Keratinocyte (primary cell): Measurements from ENCODE around the gene GPR37L1. TPM values are rescaled to one million over a fixed set of nuclear protein-coding genes. Genes with fewer than 3 reads are reported as not detected.

Experiments used
- DNase-seq: peaks from one replicate; pipeline ENCODE4 v3.0.0-alpha.2; 2011; ENCODE audit warnings: low read depth, missing footprints, low spot score
- FAIRE-seq: peaks from 2 replicates; lab custom pipeline; 2011; peaks lifted over from hg19 to GRCh38; lab: Jason Lieb, UNC
- H2AFZ ChIP-seq: 2 replicates; pipeline ENCODE4 v1.6.0; 2012; ENCODE audit warnings: low read length, control low read depth, inconsistent platforms; ENCODE audit not compliant: control insufficient read depth
- H3K27ac ChIP-seq: 2 replicates; pipeline ENCODE4 v1.5.1; 2011; ENCODE audit warnings: low read length; ENCODE audit not compliant: control insufficient read depth, insufficient read depth
- H3K27me3 ChIP-seq: 3 replicates; pipeline ENCODE4 v1.6.0; 2011; ENCODE audit warnings: low read length; ENCODE audit not compliant: control insufficient read depth, insufficient read depth; ENCODE audit errors: extremely low read depth
- H3K36me3 ChIP-seq, 2 experiments: 2 replicates in 1 of 2; 3 replicates in 1 of 2; pipeline ENCODE4 v1.5.1; 2011; ENCODE audit warnings: low read length in 2 of 2, mild to moderate bottlenecking in 1 of 2; ENCODE audit not compliant: control insufficient read depth in 2 of 2, insufficient read depth in 2 of 2; ENCODE audit errors: extremely low read depth in 1 of 2
- H3K4me1 ChIP-seq: 3 replicates; pipeline ENCODE4 v1.5.1; 2011; ENCODE audit warnings: low read length; ENCODE audit not compliant: control insufficient read depth, insufficient read depth; ENCODE audit errors: extremely low read depth
- H3K4me2 ChIP-seq: 3 replicates; pipeline ENCODE4 v1.6.0; 2011; ENCODE audit warnings: low read depth, low read length; ENCODE audit not compliant: control insufficient read depth, insufficient read depth; ENCODE audit errors: extremely low read depth
- H3K4me3 ChIP-seq, 3 experiments: fragments of 200-600 bp in 1 of 3; sonication (generic) in 1 of 3; 2 replicates in 2 of 3; 3 replicates in 1 of 3; pipeline ENCODE4 v1.5.1; 2011 to 2016; ENCODE audit warnings: low read length in 3 of 3, mild to moderate bottlenecking in 3 of 3, control low read depth in 2 of 3, inconsistent platforms in 1 of 3, low read depth in 1 of 3, mixed read lengths in 1 of 3, mixed run types in 1 of 3, moderate library complexity in 1 of 3; ENCODE audit not compliant: control insufficient read depth in 2 of 3, insufficient read depth in 2 of 3; ENCODE audit errors: extremely low read depth in 1 of 3
- H3K79me2 ChIP-seq: 2 replicates; pipeline ENCODE4 v1.6.0; 2012; ENCODE audit warnings: low read length; ENCODE audit not compliant: control insufficient read depth, insufficient read depth
- H3K9ac ChIP-seq: 3 replicates; pipeline ENCODE4 v1.6.0; 2011; ENCODE audit warnings: low read length; ENCODE audit not compliant: control insufficient read depth, insufficient read depth; ENCODE audit errors: extremely low read depth
- H3K9me1 ChIP-seq: 3 replicates; pipeline ENCODE4 v1.6.0; 2011; ENCODE audit warnings: low read length; ENCODE audit not compliant: control insufficient read depth, insufficient read depth; ENCODE audit errors: extremely low read depth
- H3K9me3 ChIP-seq: 2 replicates; pipeline ENCODE4 v1.5.1; 2012; ENCODE audit warnings: low read depth, low read length; ENCODE audit not compliant: control insufficient read depth
- H4K20me1 ChIP-seq: 3 replicates; pipeline ENCODE4 v1.6.0; 2011; ENCODE audit warnings: low read length; ENCODE audit not compliant: control insufficient read depth, insufficient read depth; ENCODE audit errors: extremely low read depth
- EZH2 ChIP-seq: IDR thresholded peaks from one replicate; pipeline ENCODE4 v1.6.1; 2012; ENCODE audit warnings: inconsistent platforms, mild to moderate bottlenecking, low read length, moderate library complexity
- dilution Hi-C: fragments of 300-500 bp; cut with MboI; formaldehyde crosslinking; loops from one replicate; pipeline ENCODE4 v1.7.0; 2020; ENCODE audit warnings: low sequenced_read_pairs; ENCODE audit not compliant: extremely low pct_ligation_motif_present
- polyA plus RNA-seq, 5 experiments: library from polyadenylated mRNA; depleted of rRNA in 3 of 5; stranded (reverse) in 3 of 5; stranded (forward) in 1 of 5; unstranded in 1 of 5; fragments of >200 nt; gene quantifications; 1 replicate in 1 of 5; 2 replicates in 3 of 5; 3 replicates in 1 of 5; pipeline versions ENCODE4 v1.2.1 to v1.2.3, GENCODE V29; 2011 to 2012; ENCODE audit warnings: missing spikeins in 2 of 5, low read depth in 1 of 5, low replicate concordance in 1 of 5
- TF ChIP-seq, protein P1 (sequence below), 3 experiments: IDR thresholded peaks in 1 of 3; conservative IDR thresholded peaks in 1 of 3; optimal IDR thresholded peaks in 1 of 3; 2 replicates in 2 of 3; 3 replicates in 1 of 3; pipeline versions ENCODE3 to v1.5.1; 2011; ENCODE audit warnings: low read length in 3 of 3, mild to moderate bottlenecking in 3 of 3, moderate library complexity in 2 of 3, control low read depth in 1 of 3, inconsistent platforms in 1 of 3; ENCODE audit not compliant: insufficient read depth in 2 of 3; ENCODE audit errors: extremely low read depth in 1 of 3

Gene GPR37L1
- polyA plus RNA-seq, 1 donor (not counting 4 experiments of a cell fraction or from before 2014, with no cell fraction given) = not detected

DNA sequence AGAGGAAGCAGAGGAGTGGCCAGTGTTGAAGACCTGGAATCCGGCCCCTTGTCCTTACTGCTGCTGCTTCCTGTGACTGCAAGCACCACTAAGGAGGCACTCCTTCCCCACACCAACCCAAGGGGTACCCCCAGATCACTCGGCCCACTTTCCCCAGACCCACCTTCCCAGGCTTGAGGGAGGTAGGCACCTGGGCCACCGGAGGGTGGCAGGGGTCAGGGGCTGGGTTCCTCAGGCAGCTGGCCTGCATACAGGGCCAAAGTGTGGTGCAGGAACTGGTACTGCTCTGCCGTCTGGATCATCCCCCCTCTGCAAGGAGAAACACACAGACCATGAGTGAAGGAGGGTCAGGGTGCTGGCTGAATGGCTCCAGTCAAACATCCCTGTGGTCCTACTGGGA, 25.7 kb downstream of the GPR37L1 start:
- Histone ChIP-seq H3K79me2 (peaks cover 10% of the 10 kb centered on the region), H3K9ac (no peak overlapping the region), H3K4me3 (no peak overlapping the region), H3K9me3 (no peaks in the 10 kb centered on the region), H2AFZ (no peak overlapping the region), H3K9me1 (no peaks in the 10 kb centered on the region), H3K27me3 (no peaks in the 10 kb centered on the region), H4K20me1 (no peaks in the 10 kb centered on the region), H3K4me1 (peaks cover 9% of the 10 kb centered on the region), H3K36me3 (no peaks in the 10 kb centered on the region), H3K4me2 (no peak overlapping the region), H3K27ac (no peak overlapping the region)
- FAIRE-seq = no peak
- dilution Hi-C loops = no loop called here
- TF ChIP-seq, protein P1, sequence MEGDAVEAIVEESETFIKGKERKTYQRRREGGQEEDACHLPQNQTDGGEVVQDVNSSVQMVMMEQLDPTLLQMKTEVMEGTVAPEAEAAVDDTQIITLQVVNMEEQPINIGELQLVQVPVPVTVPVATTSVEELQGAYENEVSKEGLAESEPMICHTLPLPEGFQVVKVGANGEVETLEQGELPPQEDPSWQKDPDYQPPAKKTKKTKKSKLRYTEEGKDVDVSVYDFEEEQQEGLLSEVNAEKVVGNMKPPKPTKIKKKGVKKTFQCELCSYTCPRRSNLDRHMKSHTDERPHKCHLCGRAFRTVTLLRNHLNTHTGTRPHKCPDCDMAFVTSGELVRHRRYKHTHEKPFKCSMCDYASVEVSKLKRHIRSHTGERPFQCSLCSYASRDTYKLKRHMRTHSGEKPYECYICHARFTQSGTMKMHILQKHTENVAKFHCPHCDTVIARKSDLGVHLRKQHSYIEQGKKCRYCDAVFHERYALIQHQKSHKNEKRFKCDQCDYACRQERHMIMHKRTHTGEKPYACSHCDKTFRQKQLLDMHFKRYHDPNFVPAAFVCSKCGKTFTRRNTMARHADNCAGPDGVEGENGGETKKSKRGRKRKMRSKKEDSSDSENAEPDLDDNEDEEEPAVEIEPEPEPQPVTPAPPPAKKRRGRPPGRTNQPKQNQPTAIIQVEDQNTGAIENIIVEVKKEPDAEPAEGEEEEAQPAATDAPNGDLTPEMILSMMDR (optimal IDR thresholded peaks at IDR 0.05 in 1 of 3, IDR thresholded peaks at IDR 0.05 in 1 of 3, conservative IDR thresholded peaks at IDR 0.05 in 1 of 3; ENCODE audit: extremely low read depth in 1 of 3, insufficient read depth in 2 of 3, low read length in 3 of 3) = no peak
- no peak for TF ChIP-seq EZH2
- DNase-seq = no peak

DNA sequence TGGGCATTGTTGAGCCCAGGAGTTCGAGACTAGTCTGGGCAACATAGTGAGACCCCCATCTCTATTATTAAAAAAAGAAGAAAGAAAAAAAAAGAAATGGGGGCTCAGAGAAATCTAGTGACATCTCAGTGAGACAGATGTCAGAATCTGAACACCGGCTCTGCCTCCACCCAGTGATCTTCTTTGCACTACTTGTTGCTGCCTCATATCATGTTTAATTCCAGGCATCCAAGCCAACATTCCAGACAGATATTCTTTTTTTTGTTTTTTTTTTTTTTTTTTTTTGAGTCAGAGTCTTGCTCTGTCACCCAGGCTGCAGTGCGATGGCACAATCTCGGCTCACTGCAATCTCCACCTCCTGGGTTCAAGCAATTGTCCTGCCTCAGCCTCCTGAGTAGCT, 26.8 kb downstream of the GPR37L1 start:
- Histone ChIP-seq H3K4me1 (peaks cover 9% of the 10 kb centered on the region), H4K20me1 (no peaks in the 10 kb centered on the region), H3K27me3 (no peaks in the 10 kb centered on the region), H3K4me2 (no peak overlapping the region), H3K9me3 (no peaks in the 10 kb centered on the region), H3K4me3 (no peak overlapping the region), H2AFZ (no peak overlapping the region), H3K9ac (no peak overlapping the region), H3K9me1 (no peaks in the 10 kb centered on the region), H3K79me2 (no peaks in the 10 kb centered on the region), H3K27ac (no peak overlapping the region), H3K36me3 (no peaks in the 10 kb centered on the region)
- FAIRE-seq (no peak), DNase-seq (no peak)
- TF ChIP-seq, protein P1 (optimal IDR thresholded peaks at IDR 0.05 in 1 of 3, IDR thresholded peaks at IDR 0.05 in 1 of 3, conservative IDR thresholded peaks at IDR 0.05 in 1 of 3; ENCODE audit: extremely low read depth in 1 of 3, insufficient read depth in 2 of 3, low read length in 3 of 3) = no peak
- no peak for TF ChIP-seq EZH2
- dilution Hi-C loops = no loop called here
